ENCODE results near the gene CNFN. TPM values are rescaled to one million over a fixed set of nuclear protein-coding genes. Genes with fewer than 3 reads are reported as not detected.

Gene CNFN
- polyA plus RNA-seq, 2 of the 4 experiments (the other 2 are of a cell fraction) = 5.1 to 33.2 TPM

GRCh38 chr19:42431486-42431885 lies 41.4 kb upstream of the CNFN start:
- ChIA-PET POLR2A (no interaction called here), CTCF (interaction anchor here (0.8 to 6.3 kb wide), 4 partner anchors 10 to 31 kb away, joined by 3 to 58 read pairs (median 25); no protein-coding TSS in a partner anchor)
- H3K4me1 ChIP-seq = peaks cover 21% of the 10 kb centered on the region
- no peaks in the 10 kb centered on the region for H3K9me3 ChIP-seq
- FAIRE-seq = peak; percentile 67
- DNase-seq (ENCODE audit: low read depth in 1 of 2, low spot score in 1 of 2) = no peak
- WGBS (ENCODE audit: missing lambda C conversion rate) = 83% methylated on average over 1 of the region's 1 CpG
- no peak overlapping the region for H3K4me2 ChIP-seq
- ATAC-seq = no peak
- H3K27ac ChIP-seq = no peak overlapping the region
- no peak for TF ChIP-seq BHLHE40 (IDR thresholded peaks at IDR 0.05; ENCODE audit: low read depth, low read length)
- TF ChIP-seq MAZ (IDR thresholded peaks at IDR 0.05; ENCODE audit: borderline replicate concordance, low read depth, low read length) = no peak
- no peak for TF ChIP-seq REST (IDR thresholded peaks at IDR 0.05)
- no peak for TF ChIP-seq GATA3 (IDR thresholded peaks at IDR 0.05; ENCODE audit: borderline replicate concordance)
- no peak for TF ChIP-seq CTCF (IDR thresholded peaks at IDR 0.05)
- TF ChIP-seq MAX (IDR thresholded peaks at IDR 0.05) = no peak
- no peak for TF ChIP-seq SMC3 (IDR thresholded peaks at IDR 0.05)
- no peak for TF ChIP-seq PBX3 (IDR thresholded peaks at IDR 0.05)
- TF ChIP-seq TFCP2L1 (CRISPR knock-in tag; IDR thresholded peaks at IDR 0.05) = no peak
- TF ChIP-seq EHMT2 (IDR thresholded peaks at IDR 0.05; ENCODE audit: low read depth) = no peak
- TF ChIP-seq NR3C1 (IDR thresholded peaks at IDR 0.05) = no peak
- no peak for TF ChIP-seq SREBF2 (IDR thresholded peaks at IDR 0.05)
- no peak for TF ChIP-seq RNF2 (IDR thresholded peaks at IDR 0.05; ENCODE audit: borderline replicate concordance, low read depth)
- TF ChIP-seq ESRRA (IDR thresholded peaks at IDR 0.05; ENCODE audit: borderline replicate concordance, low read length) = no peak
- no peak for TF ChIP-seq ZSCAN20 (CRISPR knock-in tag; IDR thresholded peaks at IDR 0.05)
- no peak for TF ChIP-seq TP53 (CRISPR knock-in tag; IDR thresholded peaks at IDR 0.05)
- no peak for TF ChIP-seq ZFP36 (IDR thresholded peaks at IDR 0.05; ENCODE audit: borderline replicate concordance, partially characterized antibody)
- H3K4me3 ChIP-seq = no peak overlapping the region

- WGBS (ENCODE audit: missing lambda C conversion rate) = 83% methylated on average over 3 of the region's 3 CpGs
- no peak for ATAC-seq
- H3K9me3 ChIP-seq = no peaks in the 10 kb centered on the region
- H3K27ac ChIP-seq = no peak overlapping the region
- H3K4me1 ChIP-seq = peaks cover 22% of the 10 kb centered on the region
- H3K4me3 ChIP-seq = no peak overlapping the region
- ChIA-PET CTCF (interaction anchor here (0.7 to 7.6 kb wide), 9 partner anchors 8 to 320 kb away, joined by 3 to 74 read pairs (median 5); partner anchors contain the start of genes CEACAM1 and CXCL17), POLR2A (no interaction called here)
- no peak for DNase-seq (ENCODE audit: low read depth in 1 of 2, low spot score in 1 of 2)
- no peak for FAIRE-seq
- TF ChIP-seq USF2 (IDR thresholded peaks at IDR 0.05) (no peak), KDM5A (IDR thresholded peaks at IDR 0.05) (no peak), CBX8 (IDR thresholded peaks at IDR 0.05) (no peak), ZNF302 (CRISPR knock-in tag; IDR thresholded peaks at IDR 0.05) (no peak), HES2 (IDR thresholded peaks at IDR 0.05) (no peak), RARB (CRISPR knock-in tag; IDR thresholded peaks at IDR 0.05) (no peak), SMC3 (IDR thresholded peaks at IDR 0.05) (no peak), RCOR1 (IDR thresholded peaks at IDR 0.05; ENCODE audit: low read depth, low read length) (no peak), ATOH8 (CRISPR knock-in tag; IDR thresholded peaks at IDR 0.05; ENCODE audit: low read depth) (no peak), CTCF (IDR thresholded peaks at IDR 0.05) (no peak), GATA3 (IDR thresholded peaks at IDR 0.05; ENCODE audit: borderline replicate concordance) (no peak)
- H3K4me2 ChIP-seq = no peak overlapping the region
Measured at GRCh38 chr19:42428676-42429075, 38.6 kb upstream of the CNFN start.
